Ectodermal cell (in vitro differentiated cells): ENCODE results near the gene GPR31.

Experiments used
- H3K27ac ChIP-seq: 2 replicates; pipeline ENCODE4 v1.7.0; 2013; ENCODE audit warnings: mild to moderate bottlenecking, low read depth, low read length; ENCODE audit not compliant: insufficient read depth, poor library complexity, severe bottlenecking
- H3K27me3 ChIP-seq: 2 replicates; pipeline ENCODE4 v1.7.0; 2013; ENCODE audit warnings: mild to moderate bottlenecking, low read length; ENCODE audit not compliant: insufficient read depth, control insufficient read depth, poor library complexity, severe bottlenecking
- H3K36me3 ChIP-seq: one replicate; pipeline ENCODE4 v1.7.0; 2013; ENCODE audit warnings: low read length; ENCODE audit not compliant: control insufficient read depth, insufficient read depth
- H3K4me1 ChIP-seq: one replicate; pipeline ENCODE4 v1.7.0; 2013; ENCODE audit warnings: low read length; ENCODE audit not compliant: control insufficient read depth, insufficient read depth
- H3K4me3 ChIP-seq: 2 replicates; pipeline ENCODE4 v1.7.0; 2013; ENCODE audit warnings: low read depth, low read length, control low read depth; ENCODE audit not compliant: insufficient read depth
- H3K9me3 ChIP-seq: 2 replicates; pipeline ENCODE4 v1.7.0; 2013; ENCODE audit warnings: mild to moderate bottlenecking, low read length, moderate library complexity; ENCODE audit not compliant: control insufficient read depth
- WGBS, 2 experiments: methylation state at CpG; one replicate each; pipeline ENCODE4 v1.1.7; 2013; ENCODE audit warnings: missing lambda C conversion rate in 2 of 2; 5-methylcytosine and 5-hydroxymethylcytosine counted together

GPR31 gene

GRCh38 chr6:167141667-167142432, 15.9 kb downstream of the GPR31 start:
- WGBS, 2 experiments = 54% methylated on average over 18 of the region's 18 CpGs
- Histone ChIP-seq H3K4me1 (peaks cover 25% of the 10 kb centered on the region), H3K27ac (no peak overlapping the region), H3K27me3 (no peaks in the 10 kb centered on the region), H3K36me3 (no peaks in the 10 kb centered on the region), H3K9me3 (no peaks in the 10 kb centered on the region), H3K4me3 (no peak overlapping the region)

GRCh38 chr6:167140589-167141474, 16.9 kb downstream of the GPR31 start:
- 59 to 67% methylated on average over 10 of the region's 10 CpGs for WGBS, 2 experiments
- no peaks in the 10 kb centered on the region for H3K36me3 ChIP-seq
- no peak overlapping the region for H3K4me3 ChIP-seq
- H3K9me3 ChIP-seq = no peaks in the 10 kb centered on the region
- peaks cover 16% of the 10 kb centered on the region for H3K4me1 ChIP-seq
- no peak overlapping the region for H3K27ac ChIP-seq
- no peaks in the 10 kb centered on the region for H3K27me3 ChIP-seq

GRCh38 chr6:167139761-167140160, 18.0 kb downstream of the GPR31 start:
- no peak overlapping the region for H3K27ac ChIP-seq
- H3K27me3 ChIP-seq = no peaks in the 10 kb centered on the region
- peaks cover 16% of the 10 kb centered on the region for H3K4me1 ChIP-seq

GRCh38 chr6:167137881-167138280, 19.9 kb downstream of the GPR31 start:
- 89 to 95% methylated on average over 6 of the region's 6 CpGs for WGBS, 2 experiments
- H3K36me3 ChIP-seq = no peaks in the 10 kb centered on the region
- no peak overlapping the region for H3K27ac ChIP-seq
- peaks cover 16% of the 10 kb centered on the region for H3K4me1 ChIP-seq
- H3K4me3 ChIP-seq = no peak overlapping the region
- no peaks in the 10 kb centered on the region for H3K27me3 ChIP-seq
- H3K9me3 ChIP-seq = no peaks in the 10 kb centered on the region

More at GRCh38 chr6:167139761-167140160, 18.0 kb downstream of the GPR31 start:
- Histone ChIP-seq H3K4me3 (no peak overlapping the region), H3K9me3 (no peaks in the 10 kb centered on the region), H3K36me3 (no peaks in the 10 kb centered on the region)
- 86 to 96% methylated on average over 3 to 4 of the region's 4 CpGs for WGBS, 2 experiments

GRCh38 chr6:167137081-167137480, 20.7 kb downstream of the GPR31 start:
- no peaks in the 10 kb centered on the region for H3K9me3 ChIP-seq
- H3K27me3 ChIP-seq = no peaks in the 10 kb centered on the region
- no peak overlapping the region for H3K27ac ChIP-seq
- no peaks in the 10 kb centered on the region for H3K36me3 ChIP-seq
- 97% methylated on average over 10 of the region's 10 CpGs for WGBS, 2 experiments
- peaks cover 16% of the 10 kb centered on the region for H3K4me1 ChIP-seq
- H3K4me3 ChIP-seq = no peak overlapping the region

GRCh38 chr6:167136376-167136775, 21.4 kb downstream of the GPR31 start:
- WGBS, 2 experiments = 92% methylated on average over 13 of the region's 13 CpGs
- H3K9me3 ChIP-seq = no peaks in the 10 kb centered on the region
- no peak overlapping the region for H3K4me3 ChIP-seq
- H3K4me1 ChIP-seq = peaks cover 16% of the 10 kb centered on the region
- H3K36me3 ChIP-seq = no peaks in the 10 kb centered on the region
- H3K27ac ChIP-seq = no peak overlapping the region
- no peaks in the 10 kb centered on the region for H3K27me3 ChIP-seq

- 92% methylated on average over 23 of the region's 23 CpGs for WGBS, 2 experiments
- Histone ChIP-seq H3K36me3 (no peaks in the 10 kb centered on the region), H3K4me1 (peaks cover 7% of the 10 kb centered on the region), H3K27me3 (no peaks in the 10 kb centered on the region), H3K4me3 (no peak overlapping the region), H3K27ac (no peak overlapping the region), H3K9me3 (no peaks in the 10 kb centered on the region)
These were observed 23.1 kb downstream of the GPR31 start for GRCh38 chr6:167134448-167135328.

- no peak overlapping the region for H3K4me3 ChIP-seq
- WGBS, 2 experiments = 92 to 94% methylated on average over 33 of the region's 33 CpGs
- no peaks in the 10 kb centered on the region for H3K4me1 ChIP-seq
- H3K27me3 ChIP-seq = no peaks in the 10 kb centered on the region
- no peaks in the 10 kb centered on the region for H3K36me3 ChIP-seq
- no peak overlapping the region for H3K27ac ChIP-seq
- no peaks in the 10 kb centered on the region for H3K9me3 ChIP-seq
These were observed 26.8 kb downstream of the GPR31 start for GRCh38 chr6:167130712-167131684.

- 90 to 91% methylated on average over 6 of the region's 6 CpGs for WGBS, 2 experiments
- Histone ChIP-seq H3K27ac (no peak overlapping the region), H3K27me3 (no peaks in the 10 kb centered on the region), H3K4me3 (no peak overlapping the region), H3K9me3 (no peaks in the 10 kb centered on the region), H3K4me1 (no peaks in the 10 kb centered on the region), H3K36me3 (no peaks in the 10 kb centered on the region)
These were observed 27.6 kb downstream of the GPR31 start for GRCh38 chr6:167130008-167130677.
